ENCODE results near the gene NAPA. TPM values are rescaled to one million over a fixed set of nuclear protein-coding genes. Genes with fewer than 3 reads are reported as not detected.

Gene NAPA
- total and polyA plus RNA-seq, 8 donors, result 47.2 to 121 (median 60.4) TPM

DNA sequence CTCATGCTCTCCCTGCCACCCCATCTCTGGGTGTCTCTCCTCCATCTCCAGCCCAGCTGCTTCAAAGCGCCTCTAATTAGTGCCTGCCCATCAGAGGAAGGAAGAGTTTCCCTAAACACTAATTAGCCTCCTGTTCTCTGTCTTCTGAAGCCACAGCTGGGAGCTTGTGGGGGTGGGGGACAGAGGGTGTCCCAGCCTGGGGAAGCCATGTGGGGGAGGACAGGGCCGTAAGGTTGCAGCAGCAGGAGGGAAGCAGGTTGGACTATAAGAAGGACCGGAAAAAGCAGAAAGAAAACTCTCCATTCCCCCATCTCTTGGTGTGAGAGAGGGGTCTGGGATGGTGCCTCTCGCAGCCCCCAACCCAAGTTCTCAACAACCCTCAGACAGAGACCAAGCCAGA, 69.3 kb downstream of the NAPA start:
- H3K27me3 ChIP-seq, result no peaks in the 10 kb centered on the region
- no peak for FAIRE-seq

DNA sequence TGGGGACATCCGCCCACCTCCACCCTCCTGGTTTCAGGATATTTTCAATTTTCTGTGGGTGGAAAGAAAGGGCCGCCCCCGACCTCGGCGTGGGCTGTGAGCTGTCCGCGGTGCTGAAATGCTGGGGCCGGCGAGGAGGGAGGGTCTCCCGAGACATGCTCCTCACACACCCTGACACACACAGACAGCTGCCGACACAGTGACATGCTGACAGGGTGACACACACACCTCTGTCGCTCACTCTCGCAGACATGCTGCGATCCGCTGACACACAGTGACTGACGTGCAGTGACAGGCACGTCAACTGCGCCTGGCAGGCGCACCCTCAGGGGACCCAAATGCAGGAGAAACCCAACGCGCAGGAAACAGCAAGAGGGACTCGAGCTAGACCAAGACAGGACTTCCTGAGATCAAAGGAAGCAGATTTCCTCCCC, 70.5 kb downstream of the NAPA start:
- FAIRE-seq, result no peak
- no peak overlapping the region for H3K27ac ChIP-seq
- no peaks in the 10 kb centered on the region for H3K36me3 ChIP-seq
- ATAC-seq, result no peak
- intact Hi-C loops (cut with DNase I), result loop anchor here in 1 of 3 donors (10.0 kb wide), 1 partner anchor 250 kb away; no protein-coding TSS in a partner anchor
- no peaks in the 10 kb centered on the region for H3K9me3 ChIP-seq
- WGBS, 2 donors, result 49 to 52% methylated on average over 22 of the region's 22 CpGs
- no peak overlapping the region for H3K4me3 ChIP-seq
- H3K4me1 ChIP-seq, result no peaks in the 10 kb centered on the region
- DNase-seq, result peak in 1 of 6 donors; percentile 26
- no peaks in the 10 kb centered on the region for H3K27me3 ChIP-seq
- no peak for TF ChIP-seq CTCF (IDR thresholded peaks at IDR 0.05)

More for the DNA sequence above, 69.3 kb downstream of the NAPA start:
- peak overlapping the region in 1 of 4 donors; percentile 10 for H3K4me3 ChIP-seq
- no peaks in the 10 kb centered on the region for H3K36me3 ChIP-seq
- no peaks in the 10 kb centered on the region for H3K9me3 ChIP-seq
- H3K27ac ChIP-seq, result no peak overlapping the region
- DNase-seq (peak in 1 of 6 donors; percentile 12), ATAC-seq (no peak)
- H3K4me1 ChIP-seq, result no peaks in the 10 kb centered on the region
- intact Hi-C loops (cut with DNase I), result loop anchor here in 1 of 3 donors (10.0 kb wide), 1 partner anchor 249 kb away; no protein-coding TSS in a partner anchor
- WGBS, 2 donors, result 52 to 67% methylated on average over 4 of the region's 4 CpGs
- TF ChIP-seq CTCF (IDR thresholded peaks at IDR 0.05), result no peak

DNA sequence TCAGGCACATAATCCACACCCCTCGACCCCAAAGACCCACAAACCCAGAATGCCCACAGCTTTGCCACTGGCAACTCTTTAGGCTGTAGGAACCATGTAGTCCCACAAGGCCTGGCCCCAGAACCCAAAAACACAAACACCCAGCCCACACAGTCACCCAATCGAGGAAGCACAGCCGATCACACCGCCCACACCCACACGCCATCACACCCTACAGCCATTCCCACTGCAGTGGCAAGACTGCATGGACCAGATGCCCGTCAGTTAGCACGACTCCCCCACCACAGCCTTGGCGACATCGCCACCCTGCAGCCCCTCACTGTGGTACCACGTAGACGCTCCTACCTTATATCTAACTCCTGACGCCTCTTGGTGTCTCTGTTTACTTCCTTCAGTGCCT, 71.5 kb downstream of the NAPA start:
- no peak for ATAC-seq
- no peaks in the 10 kb centered on the region for H3K27me3 ChIP-seq
- no peaks in the 10 kb centered on the region for H3K9me3 ChIP-seq
- no peak overlapping the region for H3K4me3 ChIP-seq
- no peaks in the 10 kb centered on the region for H3K4me1 ChIP-seq
- H3K27ac ChIP-seq, result no peak overlapping the region
- FAIRE-seq, result no peak
- no peak for TF ChIP-seq CTCF (IDR thresholded peaks at IDR 0.05)
- 82 to 87% methylated on average over 12 of the region's 12 CpGs for WGBS, 2 donors
- intact Hi-C loops (cut with DNase I), result loop anchor here in 1 of 3 donors (10.0 kb wide), 1 partner anchor 251 kb away; no protein-coding TSS in a partner anchor
- no peaks in the 10 kb centered on the region for H3K36me3 ChIP-seq
- DNase-seq, result peak in 1 of 6 donors; percentile 15

DNA sequence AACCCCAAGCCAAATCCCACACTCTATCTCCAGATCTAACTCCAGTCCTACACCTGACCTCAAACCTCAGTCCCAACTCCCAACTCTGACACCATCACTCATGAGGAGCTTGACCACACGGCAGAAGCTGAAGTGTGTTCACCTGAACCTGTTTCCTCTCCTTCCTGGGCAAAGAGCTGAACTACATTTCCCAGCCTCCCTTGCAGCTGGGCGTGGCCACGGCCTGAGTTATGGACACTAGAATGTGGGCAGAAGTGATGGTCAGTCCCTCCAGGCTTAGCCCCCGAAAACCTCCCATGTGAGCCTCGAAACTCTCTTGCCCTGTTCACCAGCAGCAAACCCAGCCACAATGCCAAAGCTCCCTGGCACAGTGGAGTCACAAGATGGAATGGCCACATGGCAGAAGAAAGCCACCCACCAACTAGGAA, 76.1 kb downstream of the NAPA start:
- intact Hi-C loops (cut with DNase I), result loop anchor here in 2 of 3 donors (5.0 to 10.0 kb wide), 3 partner anchors 76 to 258 kb away; partner anchors contain the start of gene NAPA (in 2 of the 2)
- no peaks in the 10 kb centered on the region for H3K9me3 ChIP-seq
- ATAC-seq, result peak in 2 of 4 donors; percentile 24 to 25
- no peaks in the 10 kb centered on the region for H3K4me1 ChIP-seq
- H3K27me3 ChIP-seq, result no peaks in the 10 kb centered on the region
- no peak overlapping the region for H3K4me3 ChIP-seq
- TF ChIP-seq CTCF (IDR thresholded peaks at IDR 0.05), result no peak
- peak in 1 of 6 donors; percentile 38 for DNase-seq
- FAIRE-seq, result no peak
- no peaks in the 10 kb centered on the region for H3K36me3 ChIP-seq
- WGBS, 2 donors, result 25 to 36% methylated on average over 5 of the region's 5 CpGs
- no peak overlapping the region for H3K27ac ChIP-seq

Other genes starting within 250 kb of the NAPA start
- gene INAFM1, start 240.2 kb downstream of the NAPA start, total RNA-seq, result 10 to 100 TPM; 10.6 to 37.7 (median 13.5) TPM
- 10 to 100 TPM; 25.6 to 29.7 TPM for gene INAFM1, start 240.2 kb downstream of the NAPA start, polyA plus RNA-seq
- 10 to 100 TPM in 2 of 6 donors, 1 to 10 TPM in 4; 1.2 to 10.4 (median 4.5) TPM for gene C5AR1, start 205.2 kb downstream of the NAPA start, total RNA-seq
- 1 to 10 TPM; 2.3 to 4.1 TPM for gene C5AR1, start 205.2 kb downstream of the NAPA start, polyA plus RNA-seq
- gene C5AR2, start 182.9 kb downstream of the NAPA start, total RNA-seq, result 1 to 10 TPM in 1 of 6 donors, under 1 TPM in 4, not detected in 1; 0.09 to 1.2 (median 0.69) TPM
- under 1 TPM; 0.12 to 0.23 TPM for gene C5AR2, start 182.9 kb downstream of the NAPA start, polyA plus RNA-seq
- gene DHX34, start 165.7 kb downstream of the NAPA start, total RNA-seq, result 1 to 10 TPM; 3.5 to 9.9 (median 5.8) TPM
- gene DHX34, start 165.7 kb downstream of the NAPA start, polyA plus RNA-seq, result 10 to 100 TPM; 16.7 to 23.5 TPM
- 1 to 10 TPM in 4 of 6 donors, under 1 TPM in 2; 0.91 to 4.1 (median 2.1) TPM for gene MEIS3, start 95.5 kb downstream of the NAPA start, total RNA-seq
- 10 to 100 TPM; 16.0 to 28.5 TPM for gene MEIS3, start 95.5 kb downstream of the NAPA start, polyA plus RNA-seq
- gene SLC8A2, start 43.2 kb downstream of the NAPA start, total RNA-seq, result 1 to 10 TPM; 4.5 to 8.3 (median 6.7) TPM
- 1 to 10 TPM; 2.6 to 4.8 TPM for gene SLC8A2, start 43.2 kb downstream of the NAPA start, polyA plus RNA-seq
- gene KPTN, start 30.8 kb downstream of the NAPA start, total RNA-seq, result 10 to 100 TPM in 1 of 6 donors, 1 to 10 TPM in 5; 3.0 to 10.7 (median 5.1) TPM
- gene KPTN, start 30.8 kb downstream of the NAPA start, polyA plus RNA-seq, result 10 to 100 TPM; 52.5 to 53.3 TPM
- under 1 TPM in 5 of 6 donors, not detected in 1; 0.06 to 0.17 (median 0.14) TPM for gene ZNF541, start 58.1 kb upstream of the NAPA start, total RNA-seq
- under 1 TPM; 0.27 to 0.63 TPM for gene ZNF541, start 58.1 kb upstream of the NAPA start, polyA plus RNA-seq
- gene BICRA, start 94.1 kb upstream of the NAPA start, total RNA-seq, result 10 to 100 TPM in 1 of 6 donors, 1 to 10 TPM in 5; 2.7 to 10.0 (median 5.0) TPM
- gene BICRA, start 94.1 kb upstream of the NAPA start, polyA plus RNA-seq, result 10 to 100 TPM in 1 of 2 donors, 1 to 10 TPM in 1; 6.9 to 10.4 TPM
- gene EHD2, start 198.4 kb upstream of the NAPA start, total RNA-seq, result 10 to 100 TPM; 14.8 to 28.3 (median 21.6) TPM
- 10 to 100 TPM; 13.4 to 17.9 TPM for gene EHD2, start 198.4 kb upstream of the NAPA start, polyA plus RNA-seq
- 100 to 1,000 TPM; 297 to 510 (median 392) TPM for gene NOP53, start 230.5 kb upstream of the NAPA start, total RNA-seq
- 100 to 1,000 TPM; 304 to 576 TPM for gene NOP53, start 230.5 kb upstream of the NAPA start, polyA plus RNA-seq

Measured in pancreas (tissue), 10 donors.